ENCODE data around the gene CARD9.

DNA sequence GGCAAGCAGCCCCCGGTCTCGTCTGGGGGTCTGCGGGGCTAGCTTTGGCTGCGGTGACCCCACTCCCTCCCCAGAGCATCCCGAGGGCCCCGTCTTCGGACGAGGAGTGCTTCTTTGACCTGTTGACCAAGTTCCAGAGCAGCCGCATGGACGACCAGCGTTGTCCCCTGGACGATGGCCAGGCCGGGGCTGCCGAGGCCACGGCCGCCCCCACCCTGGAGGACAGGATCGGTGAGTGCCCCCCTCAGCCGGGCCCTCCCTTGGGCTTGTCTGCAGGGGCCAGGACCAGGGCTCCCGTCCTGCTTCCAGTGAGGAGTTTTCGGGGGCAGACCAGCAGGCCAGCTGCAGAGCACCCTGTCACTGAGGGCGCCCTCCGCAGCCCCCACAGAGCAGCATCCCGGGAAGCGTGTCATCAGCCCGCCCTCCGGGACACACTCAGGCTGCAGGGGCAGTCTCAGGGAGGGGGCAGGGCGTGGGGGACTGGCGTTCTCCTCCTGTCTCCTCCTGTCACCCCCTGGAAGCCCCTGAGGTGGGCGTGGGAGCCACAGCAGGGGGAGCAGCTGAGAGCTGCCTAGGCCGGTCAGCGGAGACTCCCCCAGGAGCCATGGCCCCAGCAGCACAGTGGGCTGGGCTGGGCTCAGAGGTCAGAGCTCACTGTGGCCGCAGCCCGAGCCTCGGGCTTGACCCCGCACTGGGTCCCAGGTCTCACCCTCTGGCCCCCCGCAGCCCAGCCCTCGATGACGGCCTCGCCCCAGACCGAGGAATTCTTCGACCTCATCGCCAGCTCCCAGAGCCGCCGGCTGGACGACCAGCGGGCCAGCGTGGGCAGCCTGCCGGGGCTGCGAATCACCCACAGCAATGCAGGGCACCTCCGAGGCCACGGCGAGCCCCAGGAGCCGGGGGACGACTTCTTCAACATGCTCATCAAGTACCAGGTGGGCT is 17.6 kb downstream of the CARD9 start:
- TF ChIP-seq, protein P1, sequence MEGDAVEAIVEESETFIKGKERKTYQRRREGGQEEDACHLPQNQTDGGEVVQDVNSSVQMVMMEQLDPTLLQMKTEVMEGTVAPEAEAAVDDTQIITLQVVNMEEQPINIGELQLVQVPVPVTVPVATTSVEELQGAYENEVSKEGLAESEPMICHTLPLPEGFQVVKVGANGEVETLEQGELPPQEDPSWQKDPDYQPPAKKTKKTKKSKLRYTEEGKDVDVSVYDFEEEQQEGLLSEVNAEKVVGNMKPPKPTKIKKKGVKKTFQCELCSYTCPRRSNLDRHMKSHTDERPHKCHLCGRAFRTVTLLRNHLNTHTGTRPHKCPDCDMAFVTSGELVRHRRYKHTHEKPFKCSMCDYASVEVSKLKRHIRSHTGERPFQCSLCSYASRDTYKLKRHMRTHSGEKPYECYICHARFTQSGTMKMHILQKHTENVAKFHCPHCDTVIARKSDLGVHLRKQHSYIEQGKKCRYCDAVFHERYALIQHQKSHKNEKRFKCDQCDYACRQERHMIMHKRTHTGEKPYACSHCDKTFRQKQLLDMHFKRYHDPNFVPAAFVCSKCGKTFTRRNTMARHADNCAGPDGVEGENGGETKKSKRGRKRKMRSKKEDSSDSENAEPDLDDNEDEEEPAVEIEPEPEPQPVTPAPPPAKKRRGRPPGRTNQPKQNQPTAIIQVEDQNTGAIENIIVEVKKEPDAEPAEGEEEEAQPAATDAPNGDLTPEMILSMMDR (IDR thresholded peaks at IDR 0.05): no peak
- TF ChIP-seq POLR2AphosphoS5 (IDR thresholded peaks at IDR 0.05; ENCODE audit: low read depth, low read length) (no peak), SIN3A (IDR thresholded peaks at IDR 0.05; ENCODE audit: borderline replicate concordance, insufficient read depth, low read depth, low read length) (no peak)
